Activated T-cell treated with anti-CD3 and anti-CD28 coated beads, Interleukin-2, amount 50 U/mL, for 24 hours (primary cell): ENCODE data around the gene SMARCA2.
"Not testable (repeated sequence)": the region's sequence is repeated elsewhere in the genome, so short reads cannot be mapped to it uniquely, and the experiment has no call there.

Experiments
- DNase-seq: peaks from one replicate; pipeline ENCODE4 v3.0.0-alpha.2; 2020
- H3K27ac Mint-ChIP-seq: 2 replicates; pipeline ENCODE4 v1.8.0; 2020; ENCODE audit warnings: mild to moderate bottlenecking, mixed read lengths
- H3K27me3 Mint-ChIP-seq: 2 replicates; pipeline ENCODE4 v1.8.0; 2020; ENCODE audit warnings: mixed read lengths
- H3K36me3 Mint-ChIP-seq: 2 replicates; pipeline ENCODE4 v1.8.0; 2020; ENCODE audit warnings: low read depth, mixed read lengths
- H3K4me1 Mint-ChIP-seq: 2 replicates; pipeline ENCODE4 v1.8.0; 2020; ENCODE audit warnings: low read depth, mixed read lengths
- H3K4me3 Mint-ChIP-seq: 2 replicates; pipeline ENCODE4 v1.8.0; 2020; ENCODE audit warnings: mild to moderate bottlenecking, moderate library complexity, mixed read lengths
- H3K9me3 Mint-ChIP-seq: 2 replicates; pipeline ENCODE4 v1.8.0; 2020; ENCODE audit warnings: mixed read lengths

The SMARCA2 gene

DNA sequence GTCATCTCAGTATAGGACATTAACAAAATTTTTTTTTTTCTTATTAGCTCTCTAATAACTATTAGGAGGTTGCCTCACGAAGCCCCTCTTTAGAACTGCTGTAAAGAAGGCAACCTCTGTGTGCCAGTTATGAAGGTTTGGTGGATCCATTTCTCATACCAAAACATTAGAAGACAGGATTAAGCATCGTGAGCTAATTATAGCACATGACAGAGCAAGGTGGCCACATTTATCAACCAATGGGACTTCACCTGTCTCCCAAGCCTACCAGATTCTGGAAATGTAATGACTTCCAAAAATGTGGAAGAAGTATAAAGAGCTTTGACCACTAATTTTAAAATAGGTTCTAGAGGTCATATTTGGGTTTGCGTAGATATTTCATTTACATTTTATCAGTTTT is 107.2 kb downstream of the SMARCA2 start:
- H3K36me3 Mint-ChIP-seq = peaks cover 95% of the 10 kb centered on the region

DNA sequence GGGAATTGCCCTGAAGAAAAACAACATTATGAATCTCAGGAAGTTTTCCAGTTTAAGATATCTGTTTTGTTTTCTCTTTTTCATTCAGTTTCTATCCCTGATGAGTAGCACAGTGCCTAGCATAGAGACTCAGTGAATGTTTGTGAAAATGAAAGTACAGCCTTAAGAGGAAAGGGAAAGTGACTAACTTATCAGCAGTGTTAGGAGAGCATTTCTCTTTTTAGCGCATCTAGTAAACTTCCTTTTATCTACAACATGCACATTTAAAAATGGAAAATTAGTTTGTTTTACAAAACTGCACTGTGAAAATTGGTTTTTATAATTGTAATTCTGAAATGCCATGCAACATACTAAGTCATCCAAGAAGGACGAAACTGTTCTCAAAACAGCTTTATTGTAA is 110.8 kb downstream of the SMARCA2 start:
- Mint-ChIP-seq H3K4me1 (peaks cover 43% of the 10 kb centered on the region), H3K4me3 (no peak overlapping the region), H3K9me3 (no peaks in the 10 kb centered on the region), H3K27me3 (no peaks in the 10 kb centered on the region), H3K27ac (peak overlapping the region; percentile 82), H3K36me3 (peaks cover 86% of the 10 kb centered on the region)
- no peak for DNase-seq

More for the DNA sequence above, 107.2 kb downstream of the SMARCA2 start:
- no peak for DNase-seq
- Mint-ChIP-seq H3K27me3 (no peaks in the 10 kb centered on the region), H3K4me1 (peaks cover 34% of the 10 kb centered on the region), H3K27ac (no peak overlapping the region), H3K4me3 (no peak overlapping the region), H3K9me3 (no peaks in the 10 kb centered on the region)

DNA sequence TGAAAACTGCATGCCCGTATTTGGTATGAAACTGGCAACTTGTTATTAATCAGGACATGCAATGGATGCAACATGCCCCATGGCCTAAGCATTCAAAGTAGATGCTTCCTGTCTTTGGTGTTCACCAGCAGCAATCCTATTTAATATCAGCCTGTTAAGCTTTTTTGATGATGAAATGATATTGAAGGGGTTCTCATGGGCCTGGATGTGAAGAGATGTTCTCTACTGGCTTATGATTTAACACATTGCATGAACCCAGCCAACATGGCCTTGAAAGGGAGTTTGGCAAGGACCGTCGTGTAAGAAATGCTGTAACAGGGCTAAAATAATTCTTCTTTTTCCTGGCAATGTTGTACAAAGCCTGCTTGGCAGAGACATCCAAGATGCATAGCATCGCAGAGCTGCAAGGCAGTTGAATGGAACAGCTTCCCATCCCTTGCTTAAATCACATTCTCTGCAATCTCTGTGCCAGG is 111.2 kb downstream of the SMARCA2 start:
- Mint-ChIP-seq H3K27me3 (no peaks in the 10 kb centered on the region), H3K4me3 (no peak overlapping the region), H3K9me3 (no peaks in the 10 kb centered on the region)

DNA sequence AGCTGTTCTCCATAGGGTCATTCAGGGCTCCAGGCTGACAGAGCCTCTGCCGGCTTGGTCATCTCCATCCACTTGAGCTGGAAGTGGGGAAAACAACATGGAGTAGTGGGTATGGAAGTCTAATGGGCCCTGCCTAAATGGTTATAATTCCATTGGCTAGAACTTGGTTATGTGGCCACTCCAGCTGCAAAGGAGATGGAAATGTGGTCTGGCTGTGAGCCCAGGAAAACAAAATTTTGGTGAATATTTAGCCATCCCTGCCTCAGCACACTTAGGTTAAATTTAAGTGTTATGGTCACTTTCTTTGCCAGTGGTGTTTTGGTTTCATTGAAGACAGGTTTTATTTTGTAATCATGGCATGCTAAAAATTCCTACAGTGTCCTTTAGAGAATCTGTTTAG is 112.3 kb downstream of the SMARCA2 start:
- H3K9me3 Mint-ChIP-seq = no peaks in the 10 kb centered on the region
- no peak for DNase-seq
- H3K27me3 Mint-ChIP-seq = no peaks in the 10 kb centered on the region
- H3K27ac Mint-ChIP-seq = peak overlapping the region; percentile 41
- H3K36me3 Mint-ChIP-seq = peaks cover 85% of the 10 kb centered on the region
- no peak overlapping the region for H3K4me3 Mint-ChIP-seq
- H3K4me1 Mint-ChIP-seq = peaks cover 53% of the 10 kb centered on the region

More for the DNA sequence above, 111.2 kb downstream of the SMARCA2 start:
- Mint-ChIP-seq H3K4me1 (peaks cover 47% of the 10 kb centered on the region), H3K27ac (peak overlapping the region; percentile 82), H3K36me3 (peaks cover 86% of the 10 kb centered on the region)
- DNase-seq = no peak

DNA sequence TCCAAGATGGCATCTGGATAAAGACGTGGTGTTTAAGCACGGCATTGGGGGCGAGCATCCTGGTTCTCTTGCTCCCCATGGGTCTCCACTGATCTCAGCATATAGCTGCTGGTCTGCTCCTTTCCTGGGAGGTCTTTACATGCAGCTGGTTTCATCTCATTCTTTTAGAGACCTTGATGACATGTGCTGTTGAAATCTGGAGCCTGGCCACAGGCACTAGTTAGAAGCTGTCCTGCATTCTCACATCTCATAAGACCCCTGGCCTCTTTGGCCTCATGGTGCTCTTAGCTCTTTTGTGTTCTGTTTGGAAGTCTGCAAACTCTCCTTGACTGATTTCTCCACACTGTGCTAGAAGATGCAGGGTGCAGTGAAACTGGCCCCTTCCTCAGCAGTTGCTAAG is 113.0 kb downstream of the SMARCA2 start:
- no peak for DNase-seq
- H3K4me1 Mint-ChIP-seq = peaks cover 53% of the 10 kb centered on the region
- peaks cover 79% of the 10 kb centered on the region for H3K36me3 Mint-ChIP-seq
- no peak overlapping the region for H3K4me3 Mint-ChIP-seq
- no peaks in the 10 kb centered on the region for H3K27me3 Mint-ChIP-seq
- H3K9me3 Mint-ChIP-seq = no peaks in the 10 kb centered on the region
- peak overlapping the region; percentile 37 for H3K27ac Mint-ChIP-seq

DNA sequence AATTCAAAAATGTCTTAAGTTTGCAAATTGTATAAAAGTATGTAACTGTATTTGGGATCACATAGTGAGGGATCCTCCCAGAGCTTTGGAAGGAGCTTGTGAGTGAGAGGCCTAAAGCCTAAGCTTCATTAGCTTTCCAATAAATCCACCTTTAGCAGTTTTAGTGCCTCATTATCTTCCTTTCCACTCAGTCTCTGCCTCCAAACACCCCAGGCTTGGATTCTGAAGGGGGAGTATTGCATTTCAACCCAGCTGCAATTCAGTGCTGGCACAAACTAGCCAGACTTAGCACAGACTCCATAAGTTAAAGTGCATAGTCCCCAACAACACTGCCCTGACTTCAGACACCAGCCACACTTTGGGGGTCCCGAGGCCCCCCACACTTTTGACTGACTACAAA is 113.5 kb downstream of the SMARCA2 start:
- Mint-ChIP-seq H3K27me3 (no peaks in the 10 kb centered on the region), H3K9me3 (no peaks in the 10 kb centered on the region), H3K27ac (peak overlapping the region; percentile 37), H3K36me3 (peaks cover 77% of the 10 kb centered on the region), H3K4me3 (no peak overlapping the region), H3K4me1 (peaks cover 53% of the 10 kb centered on the region)
- no peak for DNase-seq

DNA sequence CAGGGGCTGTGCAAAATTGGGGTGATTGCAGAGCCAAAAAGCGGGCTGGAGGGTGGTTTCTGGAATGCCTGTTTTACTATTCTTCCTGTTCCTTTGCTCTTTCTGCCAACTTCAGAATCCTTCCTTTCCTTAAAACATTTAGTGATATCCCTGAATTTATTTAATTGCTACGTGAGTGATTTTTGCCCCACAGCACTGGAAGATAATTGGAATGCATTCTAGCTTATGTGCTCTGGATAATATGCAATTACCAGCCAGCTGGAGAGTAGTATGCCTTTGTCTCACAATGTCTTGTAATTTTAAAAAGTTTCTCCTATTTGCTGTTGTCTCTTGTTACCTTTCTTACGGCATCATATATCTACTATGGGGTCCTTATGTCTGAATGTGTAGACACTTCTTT is 115.8 kb downstream of the SMARCA2 start:
- Mint-ChIP-seq H3K4me1 (peaks cover 37% of the 10 kb centered on the region), H3K4me3 (no peak overlapping the region), H3K9me3 (no peaks in the 10 kb centered on the region), H3K27me3 (no peaks in the 10 kb centered on the region), H3K27ac (no peak overlapping the region), H3K36me3 (peaks cover 74% of the 10 kb centered on the region)
- DNase-seq = no peak

DNA sequence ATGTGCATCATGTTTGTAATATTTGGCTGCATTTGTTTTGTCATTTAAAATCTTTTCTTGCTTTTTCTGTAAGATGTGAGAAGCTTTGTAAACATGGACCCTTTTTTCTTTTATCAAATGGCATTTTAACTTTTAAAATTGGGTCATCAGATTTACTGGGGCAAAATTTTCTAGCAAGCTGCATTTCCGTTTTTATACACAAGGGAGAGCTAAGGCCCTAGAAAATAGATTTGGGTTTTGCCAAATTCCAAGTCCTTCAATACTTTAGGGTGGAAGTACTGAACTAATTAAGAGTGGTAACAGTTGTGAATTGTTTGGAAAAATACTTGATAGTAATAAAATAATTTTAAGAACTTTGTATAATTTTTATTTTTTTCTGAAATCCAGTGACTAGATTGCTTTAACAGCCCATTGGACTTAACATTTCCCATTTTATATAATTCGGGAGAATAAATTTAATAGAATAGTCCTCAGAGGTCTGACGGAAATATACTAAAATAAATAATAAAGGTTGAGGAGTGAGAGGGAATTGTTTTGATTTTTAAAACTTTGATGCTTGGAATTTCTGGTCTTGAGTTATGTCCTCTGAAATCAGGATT is 117.4 kb downstream of the SMARCA2 start:
- Mint-ChIP-seq H3K36me3 (peaks cover 73% of the 10 kb centered on the region), H3K9me3 (no peaks in the 10 kb centered on the region), H3K27me3 (no peaks in the 10 kb centered on the region), H3K27ac (no peak overlapping the region), H3K4me3 (no peak overlapping the region), H3K4me1 (peaks cover 25% of the 10 kb centered on the region)
- DNase-seq = no peak

DNA sequence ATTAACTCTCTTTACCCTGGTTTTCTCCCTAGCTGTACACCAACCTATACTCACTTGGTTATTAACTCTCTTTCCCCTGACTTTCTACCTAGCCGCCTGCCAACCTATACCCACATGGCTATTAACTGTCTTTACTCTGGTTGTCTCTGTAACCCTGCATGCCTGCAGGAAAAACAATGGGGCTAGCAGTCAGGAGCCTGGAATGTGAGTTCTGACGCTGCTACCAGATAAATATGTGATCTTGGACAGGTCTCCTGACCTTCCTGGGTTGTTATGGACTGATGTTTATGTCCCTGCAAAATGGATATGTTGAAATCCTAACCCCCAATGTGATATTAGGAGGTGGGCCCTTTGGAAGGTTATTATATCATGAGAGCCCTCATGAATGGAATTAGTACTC is 119.2 kb downstream of the SMARCA2 start:
- Mint-ChIP-seq H3K27me3 (no peaks in the 10 kb centered on the region), H3K27ac (peak overlapping the region; percentile 60), H3K9me3 (no peaks in the 10 kb centered on the region), H3K4me1 (peaks cover 31% of the 10 kb centered on the region), H3K4me3 (no peak overlapping the region), H3K36me3 (peaks cover 74% of the 10 kb centered on the region)
- no peak for DNase-seq

DNA sequence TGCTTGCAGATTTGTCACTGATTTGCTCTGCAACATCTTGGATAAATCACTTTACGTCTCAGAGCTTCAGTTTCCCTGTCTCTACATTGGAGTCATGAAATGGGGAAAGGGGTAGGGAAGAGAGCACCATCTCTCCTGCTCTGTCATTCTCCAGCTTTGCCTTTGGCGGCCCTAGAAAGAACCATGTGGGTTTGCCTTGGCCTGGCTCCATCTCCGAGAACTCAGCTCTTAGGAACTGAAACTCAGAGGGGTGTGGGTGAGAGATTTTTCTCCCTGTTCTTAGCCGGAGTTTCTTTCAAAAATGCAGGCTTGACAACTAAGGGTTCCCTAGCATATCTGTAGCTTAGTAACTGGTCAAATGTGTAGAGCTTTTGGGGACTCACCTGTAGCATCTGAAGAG is 123.5 kb downstream of the SMARCA2 start:
- H3K27me3 Mint-ChIP-seq = no peaks in the 10 kb centered on the region
- H3K9me3 Mint-ChIP-seq = no peaks in the 10 kb centered on the region
- peaks cover 87% of the 10 kb centered on the region for H3K36me3 Mint-ChIP-seq
- no peak overlapping the region for H3K27ac Mint-ChIP-seq
- DNase-seq = no peak
- H3K4me1 Mint-ChIP-seq = peaks cover 46% of the 10 kb centered on the region
- no peak overlapping the region for H3K4me3 Mint-ChIP-seq

DNA sequence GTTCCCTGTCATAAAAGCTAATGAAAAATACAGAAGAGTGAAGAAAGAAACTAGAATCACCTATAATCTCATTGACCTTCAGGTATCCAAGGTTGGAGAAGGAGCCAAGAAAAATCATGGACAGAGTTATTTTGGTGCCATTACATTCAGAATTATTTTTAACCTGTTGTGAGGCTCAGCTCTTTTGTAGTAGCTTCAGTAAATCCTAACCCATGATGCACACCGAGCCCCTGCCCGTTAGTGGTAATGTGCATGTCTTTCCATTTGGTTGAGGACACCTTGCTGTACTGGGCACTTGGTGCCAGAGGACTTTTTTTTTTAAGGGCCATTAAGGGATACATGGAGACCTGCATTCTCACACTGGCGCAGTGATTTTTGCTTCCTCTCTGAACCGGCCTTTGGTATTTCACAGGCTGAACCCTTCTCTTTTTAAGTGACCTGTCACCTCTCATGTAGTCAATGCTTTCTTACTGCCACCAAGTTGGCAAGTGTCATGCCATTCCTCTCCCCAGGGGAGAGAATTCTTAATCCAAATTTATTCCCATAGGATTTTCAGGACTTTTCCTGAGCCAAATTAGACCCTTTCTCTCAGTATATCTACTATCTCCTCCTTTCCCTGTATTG is 125.6 kb downstream of the SMARCA2 start:
- H3K36me3 Mint-ChIP-seq = peaks cover 75% of the 10 kb centered on the region
- H3K4me3 Mint-ChIP-seq = no peak overlapping the region
- no peaks in the 10 kb centered on the region for H3K9me3 Mint-ChIP-seq
- no peaks in the 10 kb centered on the region for H3K27me3 Mint-ChIP-seq
- H3K27ac Mint-ChIP-seq = no peak overlapping the region
- DNase-seq = no peak
- peaks cover 53% of the 10 kb centered on the region for H3K4me1 Mint-ChIP-seq

DNA sequence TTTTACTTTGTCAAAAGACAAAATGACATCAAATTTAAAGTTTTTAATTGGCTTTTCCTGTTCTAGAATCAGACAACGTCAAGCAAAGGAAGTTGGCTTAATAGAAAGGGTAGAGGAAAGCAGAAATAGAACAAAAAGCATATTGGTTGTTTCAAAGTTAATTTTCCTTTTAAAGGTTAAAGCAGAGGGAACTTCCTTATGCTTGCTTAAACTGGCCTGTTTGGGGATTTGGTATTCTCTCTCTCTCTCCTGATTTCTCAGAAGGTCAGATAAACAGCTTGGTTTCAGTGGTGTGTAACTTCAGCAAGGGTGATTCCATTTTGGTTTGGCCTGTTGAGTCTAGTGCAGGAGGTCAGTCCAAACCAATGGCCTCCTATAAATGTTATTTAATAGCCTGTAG is 127.1 kb downstream of the SMARCA2 start:
- no peak for DNase-seq
- H3K4me3 Mint-ChIP-seq = no peak overlapping the region
- H3K9me3 Mint-ChIP-seq = no peaks in the 10 kb centered on the region
- H3K36me3 Mint-ChIP-seq = peaks cover 66% of the 10 kb centered on the region
- H3K27me3 Mint-ChIP-seq = no peaks in the 10 kb centered on the region
- H3K4me1 Mint-ChIP-seq = peaks cover 60% of the 10 kb centered on the region
- no peak overlapping the region for H3K27ac Mint-ChIP-seq

DNA sequence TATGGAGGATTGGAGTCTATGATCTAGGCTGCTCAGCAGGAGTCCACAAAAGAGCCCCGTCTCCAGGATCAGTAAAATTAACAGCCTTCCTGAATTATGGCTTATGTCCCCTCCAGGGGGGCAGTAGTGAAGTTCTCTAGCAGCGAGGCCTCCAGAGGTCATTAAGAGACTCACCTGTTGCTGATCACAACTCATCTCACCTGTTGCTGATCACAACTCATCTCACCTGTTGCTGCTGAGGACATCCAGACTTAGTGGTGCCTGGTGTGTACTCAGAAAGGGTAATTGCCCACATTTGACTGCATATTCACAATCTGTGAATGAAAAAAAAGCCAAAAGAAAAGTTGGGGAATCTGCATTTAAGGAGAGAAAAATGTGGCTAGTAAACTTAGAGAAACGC is 129.5 kb downstream of the SMARCA2 start:
- Mint-ChIP-seq H3K27ac (no peak overlapping the region), H3K4me1 (peaks cover 51% of the 10 kb centered on the region), H3K9me3 (peaks cover 3% of the 10 kb centered on the region)

DNA sequence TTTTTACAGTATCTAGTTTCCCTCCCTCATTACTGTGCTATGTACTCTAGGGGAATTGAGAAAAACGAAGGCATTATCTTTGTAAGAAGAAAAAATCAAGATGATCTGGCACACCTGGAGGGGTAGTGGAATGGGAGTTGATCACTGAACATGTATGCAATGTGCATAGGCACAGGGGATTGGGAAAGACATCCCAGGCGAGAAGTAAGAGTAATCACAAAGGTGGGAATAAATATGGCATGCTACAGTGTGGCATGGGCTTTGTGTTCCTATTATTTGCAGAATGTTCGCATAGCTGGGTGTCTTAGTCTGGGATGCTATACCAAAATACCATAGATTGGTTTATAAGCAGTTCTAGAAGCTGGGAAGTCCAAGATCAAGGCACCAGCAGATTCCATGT is 130.6 kb downstream of the SMARCA2 start:
- peaks cover 56% of the 10 kb centered on the region for H3K36me3 Mint-ChIP-seq

More for the DNA sequence above, 129.5 kb downstream of the SMARCA2 start:
- peaks cover 57% of the 10 kb centered on the region for H3K36me3 Mint-ChIP-seq
- H3K4me3 Mint-ChIP-seq = no peak overlapping the region
- no peaks in the 10 kb centered on the region for H3K27me3 Mint-ChIP-seq
- DNase-seq = no peak

DNA sequence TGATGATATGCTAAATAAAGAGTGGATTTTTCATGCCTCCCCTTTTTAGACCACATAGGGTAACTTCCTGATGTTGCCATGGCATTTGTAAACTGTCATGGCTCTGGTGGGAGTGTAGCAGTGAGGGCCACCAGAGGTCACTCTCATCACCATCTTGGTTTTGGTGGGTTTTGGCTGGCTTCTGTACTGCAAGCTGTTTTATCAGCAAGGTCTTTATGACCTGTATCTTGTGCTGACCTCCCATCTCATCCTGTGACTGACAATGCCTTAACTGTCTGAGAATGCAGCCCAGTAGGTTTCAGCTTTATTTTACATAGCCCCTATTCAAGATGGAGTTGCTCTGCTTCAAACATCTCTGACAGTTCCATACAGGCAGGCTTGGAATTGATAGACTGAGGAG is 131.6 kb downstream of the SMARCA2 start:
- H3K27me3 Mint-ChIP-seq, DNase-seq, H3K4me3 Mint-ChIP-seq, H3K9me3 Mint-ChIP-seq, H3K27ac Mint-ChIP-seq: not testable (repeated sequence)
- Mint-ChIP-seq H3K36me3 (peaks cover 55% of the 10 kb centered on the region), H3K4me1 (peaks cover 54% of the 10 kb centered on the region)

More for the DNA sequence above, 130.6 kb downstream of the SMARCA2 start:
- no peak for DNase-seq
- no peaks in the 10 kb centered on the region for H3K27me3 Mint-ChIP-seq
- H3K4me3 Mint-ChIP-seq = no peak overlapping the region
- H3K27ac Mint-ChIP-seq = no peak overlapping the region
- H3K4me1 Mint-ChIP-seq = peaks cover 56% of the 10 kb centered on the region
- H3K9me3 Mint-ChIP-seq = peaks cover 3% of the 10 kb centered on the region
